ENCODE measurements around the gene GRIK5.

- TF ChIP-seq CTCF (IDR thresholded peaks at IDR 0.05; ENCODE audit: low read length) (no peak), EZH2 (IDR thresholded peaks at IDR 0.05; ENCODE audit: borderline replicate concordance, low read length) (no peak)
Measured at GRCh38 chr19:41955521-41955920, 114.5 kb downstream of the GRIK5 start.

Measured in OCI-LY1 (cell line).